ENCODE results near the gene POU2AF2.

The POU2AF2 gene

GRCh38 chr11:111320728-111321568 is 75.4 kb downstream of the POU2AF2 start:
- Histone ChIP-seq H3K9me3 (no peaks in the 10 kb centered on the region), H3K27me3 (peaks cover 55% of the 10 kb centered on the region), H3K4me1 (no peaks in the 10 kb centered on the region), H3K4me3 (ENCODE audit: low read depth, low read length) (no peak overlapping the region), H3K36me3 (no peaks in the 10 kb centered on the region)
- no peak for TF ChIP-seq CTCF (IDR thresholded peaks at IDR 0.05; ENCODE audit: low read depth, low read length)
- no peak for DNase-seq

- DNase-seq: no peak
- H3K36me3 ChIP-seq: no peaks in the 10 kb centered on the region
- no peak overlapping the region for H3K4me3 ChIP-seq (ENCODE audit: low read depth, low read length)
Observed at GRCh38 chr11:111322534-111322933, 77.0 kb downstream of the POU2AF2 start.

GRCh38 chr11:111324277-111324720 is 78.8 kb downstream of the POU2AF2 start:
- no peak for DNase-seq
- no peaks in the 10 kb centered on the region for H3K4me1 ChIP-seq
- no peak overlapping the region for H3K4me3 ChIP-seq (ENCODE audit: low read depth, low read length)
- no peaks in the 10 kb centered on the region for H3K36me3 ChIP-seq
- no peak for TF ChIP-seq CTCF (IDR thresholded peaks at IDR 0.05; ENCODE audit: low read depth, low read length)
- H3K9me3 ChIP-seq: no peaks in the 10 kb centered on the region
- H3K27me3 ChIP-seq: peaks cover 83% of the 10 kb centered on the region

More at GRCh38 chr11:111322534-111322933, 77.0 kb downstream of the POU2AF2 start:
- H3K9me3 ChIP-seq: no peaks in the 10 kb centered on the region
- no peaks in the 10 kb centered on the region for H3K4me1 ChIP-seq
- no peak for TF ChIP-seq CTCF (IDR thresholded peaks at IDR 0.05; ENCODE audit: low read depth, low read length)
- peaks cover 67% of the 10 kb centered on the region for H3K27me3 ChIP-seq

GRCh38 chr11:111325259-111325658 is 79.7 kb downstream of the POU2AF2 start:
- peaks cover 88% of the 10 kb centered on the region for H3K27me3 ChIP-seq
- DNase-seq: no peak
- TF ChIP-seq CTCF (IDR thresholded peaks at IDR 0.05; ENCODE audit: low read depth, low read length): no peak
- H3K4me3 ChIP-seq (ENCODE audit: low read depth, low read length): no peak overlapping the region
- H3K9me3 ChIP-seq: no peaks in the 10 kb centered on the region
- H3K4me1 ChIP-seq: no peaks in the 10 kb centered on the region
- no peaks in the 10 kb centered on the region for H3K36me3 ChIP-seq

- Histone ChIP-seq H3K4me1 (no peaks in the 10 kb centered on the region; the same call in 1 of the 2 replicates), H3K27me3 (peaks cover 90% of the 10 kb centered on the region), H3K4me3 (ENCODE audit: low read depth, low read length) (no peak overlapping the region), H3K36me3 (no peaks in the 10 kb centered on the region), H3K9me3 (no peaks in the 10 kb centered on the region)
- DNase-seq: no peak
- TF ChIP-seq CTCF (IDR thresholded peaks at IDR 0.05; ENCODE audit: low read depth, low read length): no peak
Observed at GRCh38 chr11:111326824-111327223, 81.3 kb downstream of the POU2AF2 start.

All from BE2C (cell line).